ENCODE results near the gene ESRRB. TPM values are rescaled to one million over a fixed set of nuclear protein-coding genes. Genes with fewer than 3 reads are reported as not detected.

ESRRB gene
- total RNA-seq, 2 experiments from 2014 or later, result 0.47 TPM; not detected in 1

DNA sequence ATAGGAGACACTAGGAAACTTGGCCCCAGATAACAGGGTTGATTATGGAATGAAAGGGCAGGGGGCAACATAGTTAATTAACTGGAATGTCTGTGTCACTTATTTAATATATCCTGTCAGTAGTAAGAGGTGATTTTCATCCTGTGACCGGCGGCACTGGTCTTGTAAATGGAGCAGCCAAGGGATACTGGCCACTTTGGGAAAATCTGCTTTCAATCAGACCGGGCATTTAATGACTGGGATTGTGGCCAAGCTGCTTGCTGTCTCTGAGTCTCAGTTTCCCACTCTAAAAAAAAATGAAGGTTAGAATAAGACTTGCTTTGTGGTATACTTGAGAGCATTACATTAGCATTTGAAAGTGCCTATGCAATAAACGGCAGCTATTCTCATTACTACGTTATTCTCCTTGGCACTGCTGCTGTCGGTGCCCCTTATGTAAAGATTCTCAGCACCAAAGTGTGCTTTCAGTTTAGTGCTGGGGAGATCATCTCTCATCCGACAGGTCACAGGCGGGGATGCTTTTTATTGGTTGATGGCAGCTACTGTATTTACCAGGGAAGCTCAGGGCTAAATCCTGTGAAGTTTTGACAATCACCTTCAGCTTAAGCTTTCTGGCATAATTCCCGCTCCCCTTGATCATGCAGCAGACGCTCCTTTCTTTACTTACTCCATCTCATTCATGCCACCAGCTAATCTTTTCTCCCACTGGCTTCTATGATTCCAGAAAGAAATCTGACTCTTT lies 162.1 kb downstream of the ESRRB start:
- Histone ChIP-seq H3K4me3 (ENCODE audit: low read depth, low read length, poor library complexity, severe bottlenecking) (no peak overlapping the region), H3K4me2 (ENCODE audit: low read length) (no peak overlapping the region), H3K79me2 (ENCODE audit: insufficient read depth, low read depth, low read length) (no peaks in the 10 kb centered on the region), H3K9me3 (ENCODE audit: low read length) (no peaks in the 10 kb centered on the region), H3K27ac (ENCODE audit: low read depth, low read length, poor library complexity, severe bottlenecking) (no peak overlapping the region), H3K4me1 (ENCODE audit: insufficient read depth, low read length, poor library complexity, severe bottlenecking) (no peaks in the 10 kb centered on the region), H3K36me3 (ENCODE audit: insufficient read depth, low read length) (no peaks in the 10 kb centered on the region), H4K20me1 (ENCODE audit: insufficient read depth, low read length) (no peaks in the 10 kb centered on the region), H2AFZ (ENCODE audit: low read length) (no peak overlapping the region), H3K9me2 (ENCODE audit: insufficient read depth, low read length) (no peaks in the 10 kb centered on the region)
- no peak for TF ChIP-seq EZH2phosphoT487 (IDR thresholded peaks at IDR 0.05; ENCODE audit: borderline replicate concordance, low read depth, low read length)
- TF ChIP-seq, protein P1, sequence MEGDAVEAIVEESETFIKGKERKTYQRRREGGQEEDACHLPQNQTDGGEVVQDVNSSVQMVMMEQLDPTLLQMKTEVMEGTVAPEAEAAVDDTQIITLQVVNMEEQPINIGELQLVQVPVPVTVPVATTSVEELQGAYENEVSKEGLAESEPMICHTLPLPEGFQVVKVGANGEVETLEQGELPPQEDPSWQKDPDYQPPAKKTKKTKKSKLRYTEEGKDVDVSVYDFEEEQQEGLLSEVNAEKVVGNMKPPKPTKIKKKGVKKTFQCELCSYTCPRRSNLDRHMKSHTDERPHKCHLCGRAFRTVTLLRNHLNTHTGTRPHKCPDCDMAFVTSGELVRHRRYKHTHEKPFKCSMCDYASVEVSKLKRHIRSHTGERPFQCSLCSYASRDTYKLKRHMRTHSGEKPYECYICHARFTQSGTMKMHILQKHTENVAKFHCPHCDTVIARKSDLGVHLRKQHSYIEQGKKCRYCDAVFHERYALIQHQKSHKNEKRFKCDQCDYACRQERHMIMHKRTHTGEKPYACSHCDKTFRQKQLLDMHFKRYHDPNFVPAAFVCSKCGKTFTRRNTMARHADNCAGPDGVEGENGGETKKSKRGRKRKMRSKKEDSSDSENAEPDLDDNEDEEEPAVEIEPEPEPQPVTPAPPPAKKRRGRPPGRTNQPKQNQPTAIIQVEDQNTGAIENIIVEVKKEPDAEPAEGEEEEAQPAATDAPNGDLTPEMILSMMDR (conservative IDR thresholded peaks at IDR 0.05; ENCODE audit: low read length), result no peak
- intact Hi-C loops (cut with micrococcal nuclease; ENCODE audit: unreplicated experiment), result no loop called here
- ChIA-PET POLR2A (no interaction called here), CTCF (ENCODE audit: unreplicated experiment) (no interaction called here)
- BruUV-seq (replicated peaks), result no TSS peak
- DNase-seq (ENCODE audit: low spot score), result no peak

DNA sequence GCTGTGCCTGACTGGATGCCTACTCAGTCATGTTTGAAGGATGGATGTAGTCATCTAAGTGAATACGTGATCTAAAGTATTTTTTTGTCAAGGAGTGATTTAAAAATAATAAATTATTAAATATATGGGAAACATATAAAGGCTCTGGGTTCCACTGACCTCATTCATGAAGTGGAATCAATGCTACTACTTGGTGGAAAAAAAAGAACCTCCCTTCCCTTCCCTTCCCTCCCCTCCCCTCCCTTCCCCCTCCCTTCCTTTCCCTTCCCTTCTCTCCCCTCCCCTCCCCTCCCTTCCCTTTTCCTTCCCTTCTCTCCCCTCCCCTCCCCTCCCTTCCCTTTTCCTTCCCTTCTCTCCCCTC lies 162.7 kb downstream of the ESRRB start:
- no peak for TF ChIP-seq EZH2phosphoT487 (IDR thresholded peaks at IDR 0.05; ENCODE audit: borderline replicate concordance, low read depth, low read length)
- Histone ChIP-seq H3K4me1 (ENCODE audit: insufficient read depth, low read length, poor library complexity, severe bottlenecking) (no peaks in the 10 kb centered on the region), H3K36me3 (ENCODE audit: insufficient read depth, low read length) (no peaks in the 10 kb centered on the region), H3K79me2 (ENCODE audit: insufficient read depth, low read depth, low read length) (no peaks in the 10 kb centered on the region), H2AFZ (ENCODE audit: low read length) (no peak overlapping the region), H4K20me1 (ENCODE audit: insufficient read depth, low read length) (no peaks in the 10 kb centered on the region), H3K27ac (ENCODE audit: low read depth, low read length, poor library complexity, severe bottlenecking) (no peak overlapping the region), H3K4me3 (ENCODE audit: low read depth, low read length, poor library complexity, severe bottlenecking) (no peak overlapping the region), H3K4me2 (ENCODE audit: low read length) (no peak overlapping the region), H3K9me2 (ENCODE audit: insufficient read depth, low read length) (no peaks in the 10 kb centered on the region), H3K9me3 (ENCODE audit: low read length) (no peaks in the 10 kb centered on the region)
- DNase-seq (ENCODE audit: low spot score), result no peak
- BruUV-seq (replicated peaks), result no TSS peak
- ChIA-PET POLR2A (no interaction called here), CTCF (ENCODE audit: unreplicated experiment) (no interaction called here)
- intact Hi-C loops (cut with micrococcal nuclease; ENCODE audit: unreplicated experiment), result no loop called here

DNA sequence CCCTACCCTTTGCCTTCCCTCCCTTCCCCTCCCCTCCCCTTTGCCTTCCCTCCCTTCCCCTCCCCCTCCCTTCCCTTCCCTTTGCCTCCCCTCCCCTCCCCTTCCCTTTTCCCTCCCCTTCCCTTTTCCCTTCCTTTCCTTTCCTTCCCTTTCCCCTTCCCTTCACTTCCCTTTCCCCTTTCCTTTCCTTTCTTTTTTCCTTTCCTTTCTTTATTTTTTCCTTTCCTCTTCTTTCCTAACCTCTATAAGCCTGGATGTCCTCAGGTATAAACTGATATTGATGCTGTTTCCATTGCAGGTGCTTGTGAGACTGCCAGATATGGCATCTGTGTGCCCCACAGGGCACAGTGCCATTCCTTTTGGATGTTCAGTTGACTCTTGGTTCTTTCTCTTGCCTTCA lies 163.2 kb downstream of the ESRRB start:
- no peaks in the 10 kb centered on the region for H3K79me2 ChIP-seq (ENCODE audit: insufficient read depth, low read depth, low read length)
- CTCF ChIA-PET (ENCODE audit: unreplicated experiment), result no interaction called here
- H3K4me1 ChIP-seq (ENCODE audit: insufficient read depth, low read length, poor library complexity, severe bottlenecking), result no peaks in the 10 kb centered on the region
- no peaks in the 10 kb centered on the region for H3K9me2 ChIP-seq (ENCODE audit: insufficient read depth, low read length)
- H3K36me3 ChIP-seq (ENCODE audit: insufficient read depth, low read length), result no peaks in the 10 kb centered on the region
- TF ChIP-seq EZH2phosphoT487 (IDR thresholded peaks at IDR 0.05; ENCODE audit: borderline replicate concordance, low read depth, low read length), result no peak
- TF ChIP-seq, protein P1 (conservative IDR thresholded peaks at IDR 0.05; ENCODE audit: low read length), result no peak
- H2AFZ ChIP-seq (ENCODE audit: low read length), result no peak overlapping the region
- no TSS peak for BruUV-seq (replicated peaks)
- H3K4me3 ChIP-seq (ENCODE audit: low read depth, low read length, poor library complexity, severe bottlenecking), result no peak overlapping the region
- no peaks in the 10 kb centered on the region for H3K9me3 ChIP-seq (ENCODE audit: low read length)
- no peaks in the 10 kb centered on the region for H4K20me1 ChIP-seq (ENCODE audit: insufficient read depth, low read length)
- no peak overlapping the region for H3K4me2 ChIP-seq (ENCODE audit: low read length)
- POLR2A ChIA-PET, result no interaction called here
- no peak overlapping the region for H3K27ac ChIP-seq (ENCODE audit: low read depth, low read length, poor library complexity, severe bottlenecking)
- no peak for DNase-seq (ENCODE audit: low spot score)
- intact Hi-C loops (cut with micrococcal nuclease; ENCODE audit: unreplicated experiment), result no loop called here
